ENCODE data around the gene TUBAL3. TPM values are rescaled to one million over a fixed set of nuclear protein-coding genes. Genes with fewer than 3 reads are reported as not detected.
A peak's percentile ranks its signal among the peaks of the same experiment; 100 is the strongest.

TUBAL3 gene
- total RNA-seq, 1 donor, result not detected

DNA sequence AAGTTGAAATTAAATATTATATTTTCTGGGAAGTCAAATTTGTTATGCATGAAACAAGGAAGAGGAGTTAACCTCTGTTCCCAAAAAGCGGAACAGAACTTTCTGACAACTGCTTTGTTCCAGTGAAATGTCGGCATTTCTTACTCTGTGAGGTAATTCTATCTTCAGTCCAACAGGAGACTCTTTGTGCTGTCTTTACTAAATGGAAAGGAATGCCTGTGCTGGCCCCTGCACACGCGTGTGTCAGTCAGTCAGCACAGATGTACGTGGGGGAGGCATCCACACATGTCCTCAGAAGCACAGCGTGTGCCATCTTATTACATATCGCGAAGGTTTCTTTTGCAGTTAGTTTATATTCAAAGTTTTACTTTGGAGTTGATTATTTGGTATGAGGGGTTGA is 45.2 kb upstream of the TUBAL3 start:
- DNase-seq (ENCODE audit: insufficient read length, low spot score, missing footprints), result peak; percentile 46
- Histone ChIP-seq H2AFZ (ENCODE audit: low read length) (no peak overlapping the region), H3K4me3 (ENCODE audit: insufficient read depth, low read length) (peak overlapping the region; percentile 49), H4K20me1 (ENCODE audit: insufficient read depth, low read length) (no peaks in the 10 kb centered on the region), H3K4me2 (ENCODE audit: insufficient read depth, low read length) (peak overlapping the region; percentile 82), H3K36me3 (ENCODE audit: insufficient read depth, low read length) (peaks cover 32% of the 10 kb centered on the region), H3K79me2 (ENCODE audit: insufficient read depth, low read length) (peaks cover 68% of the 10 kb centered on the region), H3K9me3 (ENCODE audit: low read depth, low read length) (no peaks in the 10 kb centered on the region), H3K4me1 (ENCODE audit: insufficient read depth, low read length) (peaks cover 33% of the 10 kb centered on the region), H3K27ac (ENCODE audit: low read depth, low read length) (peak overlapping the region; percentile 73), H3K27me3 (ENCODE audit: insufficient read depth, low read length) (no peaks in the 10 kb centered on the region)
- TF ChIP-seq, protein P1, sequence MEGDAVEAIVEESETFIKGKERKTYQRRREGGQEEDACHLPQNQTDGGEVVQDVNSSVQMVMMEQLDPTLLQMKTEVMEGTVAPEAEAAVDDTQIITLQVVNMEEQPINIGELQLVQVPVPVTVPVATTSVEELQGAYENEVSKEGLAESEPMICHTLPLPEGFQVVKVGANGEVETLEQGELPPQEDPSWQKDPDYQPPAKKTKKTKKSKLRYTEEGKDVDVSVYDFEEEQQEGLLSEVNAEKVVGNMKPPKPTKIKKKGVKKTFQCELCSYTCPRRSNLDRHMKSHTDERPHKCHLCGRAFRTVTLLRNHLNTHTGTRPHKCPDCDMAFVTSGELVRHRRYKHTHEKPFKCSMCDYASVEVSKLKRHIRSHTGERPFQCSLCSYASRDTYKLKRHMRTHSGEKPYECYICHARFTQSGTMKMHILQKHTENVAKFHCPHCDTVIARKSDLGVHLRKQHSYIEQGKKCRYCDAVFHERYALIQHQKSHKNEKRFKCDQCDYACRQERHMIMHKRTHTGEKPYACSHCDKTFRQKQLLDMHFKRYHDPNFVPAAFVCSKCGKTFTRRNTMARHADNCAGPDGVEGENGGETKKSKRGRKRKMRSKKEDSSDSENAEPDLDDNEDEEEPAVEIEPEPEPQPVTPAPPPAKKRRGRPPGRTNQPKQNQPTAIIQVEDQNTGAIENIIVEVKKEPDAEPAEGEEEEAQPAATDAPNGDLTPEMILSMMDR (IDR thresholded peaks at IDR 0.05; ENCODE audit: extremely low read depth, low read depth, low read length), result no peak

DNA sequence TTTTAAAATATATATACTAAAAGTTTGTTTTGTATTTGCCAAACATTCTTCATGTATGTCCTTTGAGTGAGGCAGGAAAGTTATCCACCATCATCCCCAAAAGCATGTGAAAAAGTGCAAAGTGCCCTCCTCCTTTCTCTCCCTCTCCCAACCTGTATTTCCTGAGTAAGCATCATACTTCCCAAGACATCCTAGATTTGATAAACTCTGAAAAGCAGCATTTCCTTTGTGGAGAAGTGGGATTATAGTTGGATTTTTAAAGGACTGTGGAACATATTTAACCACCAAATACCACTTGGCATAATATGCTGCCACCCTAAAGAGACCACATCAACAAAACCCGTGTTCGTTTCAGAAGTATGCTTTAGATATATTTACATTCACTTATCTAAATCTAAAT is 44.6 kb upstream of the TUBAL3 start:
- H3K9me3 ChIP-seq (ENCODE audit: low read depth, low read length), result no peaks in the 10 kb centered on the region
- H3K4me2 ChIP-seq (ENCODE audit: insufficient read depth, low read length), result peak overlapping the region; percentile 82
- H3K27ac ChIP-seq (ENCODE audit: low read depth, low read length), result peak overlapping the region; percentile 73
- H3K4me1 ChIP-seq (ENCODE audit: insufficient read depth, low read length), result peaks cover 33% of the 10 kb centered on the region
- peaks cover 26% of the 10 kb centered on the region for H3K36me3 ChIP-seq (ENCODE audit: insufficient read depth, low read length)
- H4K20me1 ChIP-seq (ENCODE audit: insufficient read depth, low read length), result no peaks in the 10 kb centered on the region
- DNase-seq (ENCODE audit: insufficient read length, low spot score, missing footprints), result no peak
- no peaks in the 10 kb centered on the region for H3K27me3 ChIP-seq (ENCODE audit: insufficient read depth, low read length)
- H2AFZ ChIP-seq (ENCODE audit: low read length), result no peak overlapping the region
- H3K79me2 ChIP-seq (ENCODE audit: insufficient read depth, low read length), result peaks cover 69% of the 10 kb centered on the region
- peak overlapping the region; percentile 76 for H3K4me3 ChIP-seq (ENCODE audit: insufficient read depth, low read length)
- TF ChIP-seq, protein P1 (IDR thresholded peaks at IDR 0.05; ENCODE audit: extremely low read depth, low read depth, low read length), result no peak

DNA sequence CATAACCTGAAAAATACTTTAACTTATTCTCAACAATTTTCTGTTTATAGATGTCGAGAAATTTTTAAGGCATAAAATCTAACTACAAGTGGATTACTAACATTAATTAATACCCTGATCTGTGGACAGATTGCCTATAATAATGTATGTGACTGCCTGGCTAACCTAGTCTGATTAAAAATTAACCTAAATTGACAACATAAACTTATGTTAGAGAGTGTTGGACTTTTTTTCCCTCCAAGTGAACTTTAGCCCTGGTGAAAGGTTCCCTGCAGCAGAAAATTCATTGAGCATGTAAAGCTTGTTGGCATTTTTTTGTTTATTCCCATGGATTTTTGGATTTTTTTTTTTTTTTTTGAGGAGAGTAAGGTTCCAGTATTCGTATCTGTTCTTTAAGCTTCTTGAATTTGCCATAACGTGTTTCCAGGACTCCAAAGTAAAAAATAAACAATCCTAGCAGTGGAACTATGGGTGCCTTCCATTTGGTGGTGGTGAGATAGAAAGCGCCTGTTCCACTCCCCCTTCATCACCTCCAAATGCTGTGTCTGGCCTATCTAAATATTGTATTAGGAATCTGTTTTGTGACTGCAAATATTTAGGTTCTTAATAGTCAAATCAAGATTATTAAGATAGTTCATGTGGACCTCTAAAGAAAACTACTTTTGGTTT is 43.8 kb upstream of the TUBAL3 start:
- H3K4me3 ChIP-seq (ENCODE audit: insufficient read depth, low read length), result peak overlapping the region; percentile 76
- peaks cover 67% of the 10 kb centered on the region for H3K79me2 ChIP-seq (ENCODE audit: insufficient read depth, low read length)
- H3K4me2 ChIP-seq (ENCODE audit: insufficient read depth, low read length), result peak overlapping the region; percentile 82
- H3K9me3 ChIP-seq (ENCODE audit: low read depth, low read length), result no peaks in the 10 kb centered on the region
- peaks cover 19% of the 10 kb centered on the region for H3K36me3 ChIP-seq (ENCODE audit: insufficient read depth, low read length)
- H3K27me3 ChIP-seq (ENCODE audit: insufficient read depth, low read length), result no peaks in the 10 kb centered on the region
- H3K4me1 ChIP-seq (ENCODE audit: insufficient read depth, low read length), result peaks cover 33% of the 10 kb centered on the region
- no peaks in the 10 kb centered on the region for H4K20me1 ChIP-seq (ENCODE audit: insufficient read depth, low read length)
- TF ChIP-seq, protein P1 (IDR thresholded peaks at IDR 0.05; ENCODE audit: extremely low read depth, low read depth, low read length), result no peak
- no peak overlapping the region for H2AFZ ChIP-seq (ENCODE audit: low read length)
- DNase-seq (ENCODE audit: insufficient read length, low spot score, missing footprints), result no peak
- H3K27ac ChIP-seq (ENCODE audit: low read depth, low read length), result peak overlapping the region; percentile 73

DNA sequence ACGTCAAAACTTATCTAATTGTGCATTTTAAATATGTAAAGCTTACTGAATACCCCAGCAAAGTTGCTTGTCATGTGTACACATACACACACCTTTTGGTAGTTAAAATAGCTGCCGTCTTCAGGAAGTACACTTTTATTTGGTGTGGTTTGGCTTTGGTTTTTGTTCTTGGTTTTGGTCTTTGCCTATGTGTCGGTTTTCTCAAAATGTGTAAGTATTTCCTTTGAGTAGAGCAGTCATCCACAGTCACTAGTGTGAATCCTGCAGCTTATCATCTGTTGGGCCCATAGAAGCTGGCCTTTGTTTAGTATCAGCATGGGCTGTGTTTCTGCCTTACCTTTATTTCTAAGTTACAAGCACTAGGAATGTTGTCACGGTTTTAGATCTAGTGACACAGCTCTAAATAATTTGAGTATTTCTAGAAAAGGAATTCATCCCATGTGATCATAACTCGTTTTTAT is 43.0 kb upstream of the TUBAL3 start:
- peak overlapping the region; percentile 82 for H3K4me2 ChIP-seq (ENCODE audit: insufficient read depth, low read length)
- peak overlapping the region; percentile 76 for H3K4me3 ChIP-seq (ENCODE audit: insufficient read depth, low read length)
- H3K27me3 ChIP-seq (ENCODE audit: insufficient read depth, low read length), result no peaks in the 10 kb centered on the region
- H3K9me3 ChIP-seq (ENCODE audit: low read depth, low read length), result no peaks in the 10 kb centered on the region
- TF ChIP-seq, protein P1 (IDR thresholded peaks at IDR 0.05; ENCODE audit: extremely low read depth, low read depth, low read length), result no peak
- H3K27ac ChIP-seq (ENCODE audit: low read depth, low read length), result peak overlapping the region; percentile 73
- peaks cover 65% of the 10 kb centered on the region for H3K79me2 ChIP-seq (ENCODE audit: insufficient read depth, low read length)
- peak overlapping the region; percentile 24 for H2AFZ ChIP-seq (ENCODE audit: low read length)
- H3K4me1 ChIP-seq (ENCODE audit: insufficient read depth, low read length), result peaks cover 33% of the 10 kb centered on the region
- DNase-seq (ENCODE audit: insufficient read length, low spot score, missing footprints), result no peak
- peaks cover 10% of the 10 kb centered on the region for H3K36me3 ChIP-seq (ENCODE audit: insufficient read depth, low read length)
- H4K20me1 ChIP-seq (ENCODE audit: insufficient read depth, low read length), result no peaks in the 10 kb centered on the region
